A549 (cell line): ENCODE results near the gene ZNF391. TPM values are rescaled to one million over a fixed set of nuclear protein-coding genes. Genes with fewer than 3 reads are reported as not detected.

Experiments used
- ATAC-seq, 2 experiments: fragments of 200-7000 bp in 1 of 2; fragments of >200 bp in 1 of 2; cut with Nextera tagmentation in 1 of 2; cut with Tn5 transposase in 1 of 2; 3 replicates each; pipeline versions ENCODE4 v1.8.0 to v1.9.1; 2018 to 2020; ENCODE audit warnings: mild to moderate bottlenecking in 1 of 2, moderate library complexity in 1 of 2
- CTCF ChIA-PET: fragments of 300-600 bp; sonication (Branson Sonifier 250); formaldehyde crosslinking; extraction: SDS; loops from one replicate; lab custom pipeline; 2021; ENCODE audit warnings: antibody characterized with exemption, inconsistent platforms; lab: Yijun Ruan, JAX
- POLR2A ChIA-PET: fragments of 350-600 bp; formaldehyde crosslinking; extraction: SDS; loops from one replicate; lab custom pipeline; 2021; ENCODE audit warnings: antibody characterized with exemption, inconsistent platforms; lab: Yijun Ruan, JAX
- DNase-seq, 2 experiments: peaks; one replicate each; pipeline versions ENCODE4 v3.0.0 to v3.0.0-alpha.2; 2011 to 2016; ENCODE audit warnings: low read depth in 1 of 2, low spot score in 1 of 2
- FAIRE-seq: peaks from 2 replicates; lab custom pipeline; 2011; peaks lifted over from hg19 to GRCh38; lab: Jason Lieb, UNC
- H3K27ac ChIP-seq, 2 experiments: fragments of >200 bp; sonication (Bioruptor Twin); formaldehyde crosslinking; 3 replicates each; pipeline ENCODE4 v1.5.1; 2016 to 2017
- H3K4me1 ChIP-seq: fragments of >200 bp; sonication (Bioruptor Twin); formaldehyde crosslinking; 3 replicates; pipeline ENCODE4 v1.6.1; 2016
- H3K4me2 ChIP-seq: fragments of >200 bp; sonication (Bioruptor Twin); formaldehyde crosslinking; 3 replicates; pipeline ENCODE4 v1.6.1; 2016
- H3K4me3 ChIP-seq: fragments of >200 bp; sonication (Bioruptor Twin); formaldehyde crosslinking; 3 replicates; pipeline ENCODE4 v1.5.1; 2016
- H3K9me3 ChIP-seq: fragments of >200 bp; sonication (Bioruptor Twin); formaldehyde crosslinking; 3 replicates; pipeline ENCODE4 v1.6.1; 2016
- BHLHE40 ChIP-seq: IDR thresholded peaks from 2 replicates; pipeline ENCODE4 v1.6.1; 2012; ENCODE audit warnings: low read depth, low read length, inconsistent platforms
- CBX2 ChIP-seq: fragments of 200-600 bp; sonication (generic); IDR thresholded peaks from 2 replicates; pipeline ENCODE4 v1.6.1; 2016; ENCODE audit warnings: low read depth, mild to moderate bottlenecking, borderline replicate concordance
- CBX8 ChIP-seq: fragments of 200-600 bp; sonication (generic); IDR thresholded peaks from 2 replicates; pipeline ENCODE4 v1.6.1; 2016
- CEBPB ChIP-seq, 2 experiments: fragments of >200 bp in 1 of 2; sonication (Bioruptor Twin) in 1 of 2; formaldehyde crosslinking in 1 of 2; IDR thresholded peaks; 2 replicates each; pipeline ENCODE4 v1.6.1; 2012 to 2016
- CHD2 ChIP-seq: fragments of 150-350 bp; IDR thresholded peaks from 2 replicates; pipeline ENCODE4 v1.6.1; 2014; ENCODE audit warnings: low read length; ENCODE audit not compliant: partially characterized antibody
- CHD4 ChIP-seq: fragments of 200-600 bp; sonication (generic); IDR thresholded peaks from 2 replicates; pipeline ENCODE4 v1.6.1; 2016; ENCODE audit warnings: antibody characterized with exemption, mild to moderate bottlenecking, borderline replicate concordance
- EP300 ChIP-seq, 2 experiments: fragments of >200 bp; sonication (Bioruptor Twin); formaldehyde crosslinking; IDR thresholded peaks; 2 replicates in 1 of 2; 3 replicates in 1 of 2; pipeline ENCODE4 v1.6.1; 2016 to 2017
- ESRRA ChIP-seq: fragments of 150-350 bp; IDR thresholded peaks from 2 replicates; pipeline ENCODE4 v1.6.1; 2014; ENCODE audit warnings: mild to moderate bottlenecking, low read length, borderline replicate concordance
- FOSB ChIP-seq: fragments of 250-450 bp; sonication (Bioruptor Pico); IDR thresholded peaks from 2 replicates; pipeline ENCODE4 v1.5.0; 2020; ENCODE audit warnings: mild to moderate bottlenecking, moderate library complexity
- FOXS1 ChIP-seq: fragments of 250-450 bp; sonication (Bioruptor Pico); IDR thresholded peaks from 2 replicates; pipeline ENCODE4 v1.5.0; 2020; ENCODE audit warnings: mild to moderate bottlenecking, moderate library complexity
- GATA3 ChIP-seq: IDR thresholded peaks from 2 replicates; pipeline ENCODE4 v1.6.1; 2012; ENCODE audit warnings: borderline replicate concordance
- HEYL ChIP-seq: fragments of 250-450 bp; sonication (Bioruptor Pico); IDR thresholded peaks from 2 replicates; pipeline ENCODE4 v1.8.0; 2021; ENCODE audit warnings: mild to moderate bottlenecking, moderate library complexity
- HOXA7 ChIP-seq: fragments of 250-450 bp; sonication (Bioruptor Pico); IDR thresholded peaks from 2 replicates; pipeline ENCODE4 v1.5.0; 2020; ENCODE audit warnings: mild to moderate bottlenecking, moderate library complexity
- HOXB13 ChIP-seq: fragments of 250-450 bp; sonication (Bioruptor Pico); IDR thresholded peaks from 2 replicates; pipeline ENCODE4 v1.5.0; 2020; ENCODE audit warnings: low read depth, mild to moderate bottlenecking, moderate library complexity
- HOXB5 ChIP-seq: fragments of 250-450 bp; sonication (Bioruptor Pico); IDR thresholded peaks from 2 replicates; pipeline ENCODE4 v1.5.0; 2020; ENCODE audit warnings: mild to moderate bottlenecking, moderate library complexity
- JUNB ChIP-seq: fragments of >200 bp; sonication (Bioruptor Twin); formaldehyde crosslinking; IDR thresholded peaks from 2 replicates; pipeline ENCODE4 v1.6.1; 2016
- KDM1A ChIP-seq: fragments of 200-600 bp; sonication (generic); IDR thresholded peaks from 2 replicates; pipeline ENCODE4 v1.6.1; 2016; ENCODE audit warnings: low read depth, mild to moderate bottlenecking
- MAFK ChIP-seq: fragments of 450-650 bp; IDR thresholded peaks from 2 replicates; pipeline ENCODE4 v1.6.1; 2014; ENCODE audit not compliant: partially characterized antibody
- MAZ ChIP-seq: fragments of 150-350 bp; IDR thresholded peaks from 2 replicates; pipeline ENCODE4 v1.6.1; 2014; ENCODE audit warnings: antibody characterized with exemption, low read depth, low read length, borderline replicate concordance
- MYC ChIP-seq: IDR thresholded peaks from 2 replicates; pipeline ENCODE4 v1.6.1; 2012; ENCODE audit warnings: mild to moderate bottlenecking, inconsistent platforms, low read length, improper control_type of control experiment, borderline replicate concordance
- NFE2L2 ChIP-seq: fragments of 150-350 bp; conservative IDR thresholded peaks from 2 replicates; pipeline ENCODE4 v1.6.1; 2014; ENCODE audit warnings: low read length
- NR3C1 ChIP-seq: fragments of >200 bp; sonication (Bioruptor Twin); formaldehyde crosslinking; IDR thresholded peaks from 3 replicates; pipeline ENCODE4 v1.6.1; 2017
- PHF8 ChIP-seq: fragments of 200-600 bp; sonication (generic); IDR thresholded peaks from 2 replicates; pipeline ENCODE4 v1.6.1; 2016; ENCODE audit warnings: low read depth, mild to moderate bottlenecking, antibody characterized with exemption, moderate library complexity, borderline replicate concordance
- RFX5 ChIP-seq: fragments of 450-650 bp; IDR thresholded peaks from 2 replicates; pipeline ENCODE4 v1.7.1; 2014; ENCODE audit warnings: antibody characterized with exemption, mild to moderate bottlenecking, moderate library complexity
- TFCP2L1 ChIP-seq: fragments of 250-450 bp; sonication (Bioruptor Pico); IDR thresholded peaks from 2 replicates; pipeline ENCODE4 v1.5.0; 2021; ENCODE audit warnings: mild to moderate bottlenecking
- ZFP36 ChIP-seq: fragments of 450-650 bp; IDR thresholded peaks from 2 replicates; pipeline ENCODE4 v1.6.1; 2014; ENCODE audit warnings: borderline replicate concordance; ENCODE audit not compliant: partially characterized antibody
- WGBS: methylation state at CpG from one replicate; pipeline ENCODE4 v1.1.6; 2017; ENCODE audit errors: missing lambda C conversion rate; 5-methylcytosine and 5-hydroxymethylcytosine counted together
- polyA minus RNA-seq: library from RNA; depleted of rRNA, polyadenylated mRNA; stranded (reverse); fragments of >200 nt; gene quantifications from 2 replicates; pipeline ENCODE4 v1.2.3, GENCODE V29; 2011; rRNA and poly(A)+ RNA removed
- polyA plus RNA-seq, 4 experiments: library from polyadenylated mRNA; depleted of rRNA in 3 of 4; stranded (reverse); fragments of >200 nt; fragmentation: RNase III in 1 of 4; extraction: RNeasy Plus Mini Kit Qiagen cat#74134 plus additional on column Dnase treatment in 1 of 4; gene quantifications; 2 replicates in 3 of 4; 3 replicates in 1 of 4; pipeline ENCODE4 v1.2.3, GENCODE V29; 2011 to 2017
- TF ChIP-seq, protein P1 (sequence below): fragments of 450-650 bp; IDR thresholded peaks from 2 replicates; pipeline ENCODE4 v1.6.1; 2014; ENCODE audit warnings: antibody characterized with exemption
- TF ChIP-seq, protein P2 (sequence below): IDR thresholded peaks from 2 replicates; pipeline ENCODE4 v1.6.1; 2012
- TF ChIP-seq, protein P3 (sequence below): fragments of 250-450 bp; sonication (Bioruptor Pico); IDR thresholded peaks from 2 replicates; pipeline ENCODE4 v1.5.0; 2020; ENCODE audit warnings: low read depth, mild to moderate bottlenecking, moderate library complexity
- TF ChIP-seq, protein P4 (sequence below): IDR thresholded peaks from 2 replicates; pipeline ENCODE4 v1.6.1; 2012
- TF ChIP-seq, protein P5 (sequence below): IDR thresholded peaks from 2 replicates; pipeline ENCODE4 v1.6.1; 2012; ENCODE audit warnings: low read depth, borderline replicate concordance
- TF ChIP-seq, protein P6 (sequence below): fragments of 200-600 bp; sonication (generic); IDR thresholded peaks from 2 replicates; pipeline ENCODE4 v1.6.1; 2016; ENCODE audit warnings: antibody characterized with exemption, mild to moderate bottlenecking, moderate library complexity
- TF ChIP-seq, protein P7 (sequence below): fragments of >200 bp; sonication (Bioruptor Twin); formaldehyde crosslinking; IDR thresholded peaks from 2 replicates; pipeline ENCODE4 v1.6.1; 2016

Gene ZNF391
- polyA plus RNA-seq (2011; rRNA removed), result 0.36 and 0.52 TPM in 2 replicates
- 0.08 TPM in 2 replicates for polyA plus RNA-seq (2012; cell fraction: cytosol; rRNA removed)
- polyA plus RNA-seq (2012; cell fraction: nucleus; rRNA removed), result 0.02 and 0.06 TPM in 2 replicates
- polyA plus RNA-seq (2017; fragmentation: RNase III; extraction: RNeasy Plus Mini Kit Qiagen cat#74134 plus additional on column Dnase treatment), result 0.34 to 0.48 TPM (median 0.46 TPM) in 3 replicates
- 0.15 and 0.45 TPM in 2 replicates for polyA minus RNA-seq

DNA sequence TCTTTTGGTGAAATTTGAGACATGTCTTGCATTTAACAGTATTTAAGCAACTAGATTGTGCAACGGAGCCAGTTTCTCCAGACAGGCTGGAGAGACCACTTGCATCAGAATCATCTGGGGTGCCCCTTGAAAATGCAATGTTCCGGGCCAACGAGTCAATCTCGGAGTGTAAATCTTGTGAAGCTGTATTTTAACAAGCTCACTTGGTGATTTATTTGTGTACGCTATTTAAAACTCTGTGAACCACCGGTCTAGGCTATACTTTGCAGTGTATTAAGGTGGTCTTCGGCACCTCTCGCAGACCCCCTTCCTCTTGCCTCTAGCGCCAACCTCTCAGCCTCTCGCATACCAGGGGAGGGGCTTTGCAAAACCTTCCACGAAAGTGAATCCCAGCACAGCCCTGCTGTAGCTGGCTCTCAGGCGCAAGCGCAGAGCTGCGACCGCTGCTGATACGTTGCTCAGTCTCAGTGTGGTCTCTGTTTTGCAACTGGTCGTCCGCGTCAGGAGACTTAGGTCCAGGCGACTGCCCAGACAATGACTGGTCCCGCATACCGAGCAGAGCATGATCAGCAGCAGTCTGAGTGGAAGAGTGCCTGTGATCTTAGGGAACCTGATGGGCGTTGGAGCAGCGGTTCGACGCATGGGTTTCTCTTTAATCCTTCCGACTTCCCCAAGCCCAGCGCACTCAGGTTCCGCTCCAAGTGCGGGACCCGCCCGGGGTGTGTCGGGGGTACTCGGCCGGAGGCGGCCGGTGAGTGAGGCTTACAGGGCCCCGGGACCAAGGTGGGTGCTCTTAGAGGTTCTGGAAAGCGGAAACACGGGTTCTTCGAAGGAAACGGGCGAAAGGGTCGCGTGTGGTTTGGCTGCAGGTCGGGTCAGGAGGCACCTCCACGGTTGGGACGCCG, at the start of gene ZNF391:
ZNF391 (plus strand) TSS at position 467 of the 905 bp plus-strand sequence. CDS start 11,612 bp downstream, outside the sequence.
- H3K4me2 ChIP-seq, result peak within 1 kb of the TSS; percentile 78
- ChIA-PET CTCF (no interaction called here), POLR2A (interaction anchor here (1.0 to 1.2 kb wide), 2 partner anchors 84 to 164 kb away, joined by 3 to 5 read pairs; partner anchors contain the start of gene ZNF184)
- FAIRE-seq (no peak), DNase-seq (peak; percentile 69 to 82), ATAC-seq (peak; percentile 98)
- no peaks in the 10 kb centered on the region for H3K4me1 ChIP-seq
- H3K4me3 ChIP-seq, result peak within 1 kb of the TSS; percentile 55
- 11% methylated on average over 28 of the region's 49 CpGs for WGBS
- peaks cover 8% of the 10 kb centered on the region; the same call in 1 of the 3 replicates for H3K9me3 ChIP-seq
- H3K27ac ChIP-seq, result peak within 1 kb of the TSS; percentile 73 to 86
- TF ChIP-seq HOXA7 (CRISPR knock-in tag), result no peak
- TF ChIP-seq, protein P1, sequence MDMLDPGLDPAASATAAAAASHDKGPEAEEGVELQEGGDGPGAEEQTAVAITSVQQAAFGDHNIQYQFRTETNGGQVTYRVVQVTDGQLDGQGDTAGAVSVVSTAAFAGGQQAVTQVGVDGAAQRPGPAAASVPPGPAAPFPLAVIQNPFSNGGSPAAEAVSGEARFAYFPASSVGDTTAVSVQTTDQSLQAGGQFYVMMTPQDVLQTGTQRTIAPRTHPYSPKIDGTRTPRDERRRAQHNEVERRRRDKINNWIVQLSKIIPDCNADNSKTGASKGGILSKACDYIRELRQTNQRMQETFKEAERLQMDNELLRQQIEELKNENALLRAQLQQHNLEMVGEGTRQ, result no peak
- TF ChIP-seq FOSB (CRISPR knock-in tag), result no peak
- TF ChIP-seq JUNB, result no peak
- TF ChIP-seq, protein P2, sequence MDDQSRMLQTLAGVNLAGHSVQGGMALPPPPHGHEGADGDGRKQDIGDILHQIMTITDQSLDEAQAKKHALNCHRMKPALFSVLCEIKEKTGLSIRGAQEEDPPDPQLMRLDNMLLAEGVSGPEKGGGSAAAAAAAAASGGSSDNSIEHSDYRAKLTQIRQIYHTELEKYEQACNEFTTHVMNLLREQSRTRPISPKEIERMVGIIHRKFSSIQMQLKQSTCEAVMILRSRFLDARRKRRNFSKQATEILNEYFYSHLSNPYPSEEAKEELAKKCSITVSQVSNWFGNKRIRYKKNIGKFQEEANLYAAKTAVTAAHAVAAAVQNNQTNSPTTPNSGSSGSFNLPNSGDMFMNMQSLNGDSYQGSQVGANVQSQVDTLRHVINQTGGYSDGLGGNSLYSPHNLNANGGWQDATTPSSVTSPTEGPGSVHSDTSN, result no peak
- 0 out of 4 replicates have a peak, but pooled peaks of 1 of the 2 experiments have one; percentile 7 for TF ChIP-seq CEBPB (IDR thresholded peaks at IDR 0.05)
- TF ChIP-seq KDM1A, result no peak
- TF ChIP-seq, protein P3, sequence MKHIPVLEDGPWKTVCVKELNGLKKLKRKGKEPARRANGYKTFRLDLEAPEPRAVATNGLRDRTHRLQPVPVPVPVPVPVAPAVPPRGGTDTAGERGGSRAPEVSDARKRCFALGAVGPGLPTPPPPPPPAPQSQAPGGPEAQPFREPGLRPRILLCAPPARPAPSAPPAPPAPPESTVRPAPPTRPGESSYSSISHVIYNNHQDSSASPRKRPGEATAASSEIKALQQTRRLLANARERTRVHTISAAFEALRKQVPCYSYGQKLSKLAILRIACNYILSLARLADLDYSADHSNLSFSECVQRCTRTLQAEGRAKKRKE (CRISPR knock-in tag), result no peak
- no peak for TF ChIP-seq MAFK
- TF ChIP-seq EP300 (IDR thresholded peaks at IDR 0.05), result no peak
- TF ChIP-seq RFX5, result no peak
- TF ChIP-seq NR3C1, result no peak
- no peak for TF ChIP-seq CHD2
- no peak for TF ChIP-seq CBX2
- no peak for TF ChIP-seq HOXB5 (CRISPR knock-in tag)
- no peak for TF ChIP-seq CBX8
- peak; percentile 27; the same call in 1 of the 2 replicates for TF ChIP-seq GATA3
- TF ChIP-seq, protein P4, sequence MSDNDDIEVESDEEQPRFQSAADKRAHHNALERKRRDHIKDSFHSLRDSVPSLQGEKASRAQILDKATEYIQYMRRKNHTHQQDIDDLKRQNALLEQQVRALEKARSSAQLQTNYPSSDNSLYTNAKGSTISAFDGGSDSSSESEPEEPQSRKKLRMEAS, result peak; percentile 85
- TF ChIP-seq ESRRA, result no peak
- TF ChIP-seq CHD4, result no peak
- no peak for TF ChIP-seq ZFP36
- TF ChIP-seq TFCP2L1 (CRISPR knock-in tag), result no peak
- no peak for TF ChIP-seq FOXS1 (CRISPR knock-in tag)
- TF ChIP-seq, protein P5, sequence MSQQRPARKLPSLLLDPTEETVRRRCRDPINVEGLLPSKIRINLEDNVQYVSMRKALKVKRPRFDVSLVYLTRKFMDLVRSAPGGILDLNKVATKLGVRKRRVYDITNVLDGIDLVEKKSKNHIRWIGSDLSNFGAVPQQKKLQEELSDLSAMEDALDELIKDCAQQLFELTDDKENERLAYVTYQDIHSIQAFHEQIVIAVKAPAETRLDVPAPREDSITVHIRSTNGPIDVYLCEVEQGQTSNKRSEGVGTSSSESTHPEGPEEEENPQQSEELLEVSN, result peak; percentile 57; the same call in 1 of the 2 replicates
- TF ChIP-seq, protein P6, sequence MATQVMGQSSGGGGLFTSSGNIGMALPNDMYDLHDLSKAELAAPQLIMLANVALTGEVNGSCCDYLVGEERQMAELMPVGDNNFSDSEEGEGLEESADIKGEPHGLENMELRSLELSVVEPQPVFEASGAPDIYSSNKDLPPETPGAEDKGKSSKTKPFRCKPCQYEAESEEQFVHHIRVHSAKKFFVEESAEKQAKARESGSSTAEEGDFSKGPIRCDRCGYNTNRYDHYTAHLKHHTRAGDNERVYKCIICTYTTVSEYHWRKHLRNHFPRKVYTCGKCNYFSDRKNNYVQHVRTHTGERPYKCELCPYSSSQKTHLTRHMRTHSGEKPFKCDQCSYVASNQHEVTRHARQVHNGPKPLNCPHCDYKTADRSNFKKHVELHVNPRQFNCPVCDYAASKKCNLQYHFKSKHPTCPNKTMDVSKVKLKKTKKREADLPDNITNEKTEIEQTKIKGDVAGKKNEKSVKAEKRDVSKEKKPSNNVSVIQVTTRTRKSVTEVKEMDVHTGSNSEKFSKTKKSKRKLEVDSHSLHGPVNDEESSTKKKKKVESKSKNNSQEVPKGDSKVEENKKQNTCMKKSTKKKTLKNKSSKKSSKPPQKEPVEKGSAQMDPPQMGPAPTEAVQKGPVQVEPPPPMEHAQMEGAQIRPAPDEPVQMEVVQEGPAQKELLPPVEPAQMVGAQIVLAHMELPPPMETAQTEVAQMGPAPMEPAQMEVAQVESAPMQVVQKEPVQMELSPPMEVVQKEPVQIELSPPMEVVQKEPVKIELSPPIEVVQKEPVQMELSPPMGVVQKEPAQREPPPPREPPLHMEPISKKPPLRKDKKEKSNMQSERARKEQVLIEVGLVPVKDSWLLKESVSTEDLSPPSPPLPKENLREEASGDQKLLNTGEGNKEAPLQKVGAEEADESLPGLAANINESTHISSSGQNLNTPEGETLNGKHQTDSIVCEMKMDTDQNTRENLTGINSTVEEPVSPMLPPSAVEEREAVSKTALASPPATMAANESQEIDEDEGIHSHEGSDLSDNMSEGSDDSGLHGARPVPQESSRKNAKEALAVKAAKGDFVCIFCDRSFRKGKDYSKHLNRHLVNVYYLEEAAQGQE, result no peak
- TF ChIP-seq PHF8, result no peak; the same call in 1 of the 2 replicates
- no peak for TF ChIP-seq MYC
- no peak for TF ChIP-seq HEYL (CRISPR knock-in tag)
- TF ChIP-seq MAZ, result no peak
- TF ChIP-seq, protein P7, sequence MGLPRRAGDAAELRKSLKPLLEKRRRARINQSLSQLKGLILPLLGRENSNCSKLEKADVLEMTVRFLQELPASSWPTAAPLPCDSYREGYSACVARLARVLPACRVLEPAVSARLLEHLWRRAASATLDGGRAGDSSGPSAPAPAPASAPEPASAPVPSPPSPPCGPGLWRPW, result no peak
- TF ChIP-seq NFE2L2, result no peak
- TF ChIP-seq BHLHE40, result no peak
- TF ChIP-seq HOXB13 (CRISPR knock-in tag), result no peak
